Heart left ventricle (tissue), 13 donors: ENCODE results near the gene TAOK2.

Experiments
- POLR2A ChIP-seq, 2 donors: fragments of 450-650 bp; IDR thresholded peaks; one replicate each; pipeline ENCODE4 v1.6.1; 2017; ENCODE audit warnings: antibody characterized with exemption in 2 of 2, mild to moderate bottlenecking in 2 of 2, moderate library complexity in 2 of 2
- TF ChIP-seq, protein P1 (sequence below), 12 donors: fragments of 200-600 bp; sonication (generic) in 4 of 12; IDR thresholded peaks; one replicate each; pipeline versions ENCODE4 v1.5.0 to v1.8.0; 2018 to 2022; ENCODE audit warnings: antibody characterized with exemption in 12 of 12, mild to moderate bottlenecking in 5 of 12
- donor health status: ischemic (EF 13 %, LVEDD 7.1; RV severe dilation, severe dysfunction).
- donor health status: DM: no; HTN: yes; CAD: no.
- donor health status: DM: no; HTN: no; CAD: no.
- donor health status: ischemic (EF 25% LVEDD 6.9; RV normal size, moderate dysfunction).
- donor health status: ischemic (EF 25% LVEDD 5.7; RV mildly dilated, moderate dysfunction).
- donor health status: ischemic (EF 35%, LVEDD 5.7; RV mildly dilated, moderate dysfunction).
- donor health status: nonischemic (EF 11% LVEDD 7.7; RV severe dilation, severe dysfunction).
- donor health status: DM: yes; HTN: yes; CAD: no.
- donor health status: PGD.
- donor health status: ischemic (EF 29% LVEDD 5.4; RV normal size, mild dysfunction).
- donor health status: nonischemic (EF 23%, LVEDD 6.1; RV moderate dilation, normal function).

GRCh38 chr16:29961127-29961478 is 12.6 kb upstream of the TAOK2 start:
- TF ChIP-seq, protein P1, sequence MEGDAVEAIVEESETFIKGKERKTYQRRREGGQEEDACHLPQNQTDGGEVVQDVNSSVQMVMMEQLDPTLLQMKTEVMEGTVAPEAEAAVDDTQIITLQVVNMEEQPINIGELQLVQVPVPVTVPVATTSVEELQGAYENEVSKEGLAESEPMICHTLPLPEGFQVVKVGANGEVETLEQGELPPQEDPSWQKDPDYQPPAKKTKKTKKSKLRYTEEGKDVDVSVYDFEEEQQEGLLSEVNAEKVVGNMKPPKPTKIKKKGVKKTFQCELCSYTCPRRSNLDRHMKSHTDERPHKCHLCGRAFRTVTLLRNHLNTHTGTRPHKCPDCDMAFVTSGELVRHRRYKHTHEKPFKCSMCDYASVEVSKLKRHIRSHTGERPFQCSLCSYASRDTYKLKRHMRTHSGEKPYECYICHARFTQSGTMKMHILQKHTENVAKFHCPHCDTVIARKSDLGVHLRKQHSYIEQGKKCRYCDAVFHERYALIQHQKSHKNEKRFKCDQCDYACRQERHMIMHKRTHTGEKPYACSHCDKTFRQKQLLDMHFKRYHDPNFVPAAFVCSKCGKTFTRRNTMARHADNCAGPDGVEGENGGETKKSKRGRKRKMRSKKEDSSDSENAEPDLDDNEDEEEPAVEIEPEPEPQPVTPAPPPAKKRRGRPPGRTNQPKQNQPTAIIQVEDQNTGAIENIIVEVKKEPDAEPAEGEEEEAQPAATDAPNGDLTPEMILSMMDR (IDR thresholded peaks at IDR 0.05), result no peak
- no peak for TF ChIP-seq POLR2A (IDR thresholded peaks at IDR 0.05)
